HG02885 (cell line): Measurements from ENCODE around the gene METRN.
"Not testable (repeated sequence)": the region's sequence is repeated elsewhere in the genome, so short reads cannot be mapped to it uniquely, and the experiment has no call there.

Source experiments
- ATAC-seq: cut with Tn5 transposase; IDR thresholded peaks from one replicate; pipeline ENCODE4 v1.9.1; 2021; ENCODE audit warnings: mild to moderate bottlenecking; ENCODE audit not compliant: unreplicated experiment, poor library complexity

Gene METRN

GRCh38 chr16:707062-707538, 7.8 kb upstream of the METRN start:
- no peak for ATAC-seq

GRCh38 chr16:708019-708418, 6.9 kb upstream of the METRN start:
- no peak for ATAC-seq

DNA sequence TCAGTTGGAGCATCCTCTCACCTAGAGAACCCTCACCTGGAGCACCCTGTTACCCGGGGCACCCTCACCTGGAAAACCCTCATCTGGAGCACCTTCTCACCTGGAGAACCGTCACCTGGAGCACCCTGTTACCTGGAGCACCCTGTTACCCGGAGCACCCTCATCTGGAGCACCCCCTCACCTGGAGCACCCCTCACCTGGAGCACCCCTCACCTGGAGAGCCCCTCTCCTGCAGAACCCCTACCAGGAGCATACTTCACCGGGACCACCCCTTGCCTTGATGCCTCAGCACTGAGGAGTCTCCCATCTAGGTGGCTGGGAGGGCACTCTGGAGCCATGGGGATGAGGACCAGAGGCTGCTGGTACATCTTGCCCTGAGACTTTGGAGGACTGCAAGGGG, 6.0 kb upstream of the METRN start:
- ATAC-seq, result no peak

GRCh38 chr16:709566-710499, 5.1 kb upstream of the METRN start:
- no peak for ATAC-seq

GRCh38 chr16:710500-711075, 4.3 kb upstream of the METRN start:
- ATAC-seq, result no peak

DNA sequence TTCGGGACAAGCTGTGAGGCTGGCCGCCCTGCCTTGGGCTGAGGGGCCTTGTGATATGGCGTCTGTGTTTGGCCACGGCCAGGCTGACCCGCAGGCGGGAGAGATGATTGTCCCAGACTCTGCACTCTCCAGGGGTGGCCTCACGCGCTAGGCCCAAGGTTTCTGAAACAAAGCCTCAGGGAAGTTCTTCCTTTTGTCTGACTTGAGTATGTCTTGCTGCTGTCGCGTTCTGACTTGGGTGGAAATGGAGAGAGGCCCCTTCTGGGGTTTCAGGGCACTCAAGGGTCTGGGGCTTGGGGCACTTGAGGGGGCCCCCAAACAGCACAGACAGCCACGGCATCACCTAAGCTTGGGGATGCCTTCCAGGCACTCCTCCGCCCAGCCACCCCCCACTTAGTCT, 3.8 kb upstream of the METRN start:
- ATAC-seq, result no peak

DNA sequence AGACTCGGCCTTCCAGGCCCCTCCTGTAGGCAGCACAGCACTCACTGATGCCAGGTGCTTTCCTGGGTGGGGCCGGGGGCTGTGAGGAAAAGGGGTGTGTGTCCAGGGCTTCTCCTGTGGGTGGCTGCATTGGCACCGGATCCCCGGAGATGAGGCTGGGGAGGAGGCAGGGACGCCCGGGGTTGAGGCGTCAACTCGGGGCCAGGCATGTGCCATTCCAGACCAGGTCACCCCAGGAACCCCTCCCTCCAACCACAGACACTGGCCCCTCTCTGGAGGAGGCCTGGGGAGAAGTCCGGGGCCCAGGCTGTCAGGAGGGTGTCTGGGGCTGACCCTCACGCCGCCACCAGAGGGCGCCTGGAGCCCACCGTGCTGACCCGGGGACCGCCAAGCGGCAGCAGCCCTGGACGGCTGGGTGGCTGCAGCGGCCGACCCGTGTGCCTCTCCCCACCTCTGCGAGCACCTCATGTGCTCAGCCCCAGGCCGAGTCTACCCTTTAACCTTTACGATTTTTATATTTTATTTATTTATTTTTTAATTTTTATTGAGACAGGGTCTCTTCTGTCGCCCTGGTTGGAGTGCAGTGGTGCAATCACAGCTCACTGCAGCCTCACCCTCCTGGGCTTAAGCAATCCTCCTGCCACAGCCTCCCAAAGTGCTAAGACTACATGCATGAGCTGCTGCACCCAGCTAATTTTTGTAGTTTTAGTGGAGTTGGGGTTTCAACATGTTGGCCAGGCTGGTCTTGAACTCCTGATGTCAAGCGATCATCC, 3.2 kb upstream of the METRN start:
- ATAC-seq, result no peak

GRCh38 chr16:712740-713250, 2.1 kb upstream of the METRN start:
- not testable (repeated sequence) for ATAC-seq

DNA sequence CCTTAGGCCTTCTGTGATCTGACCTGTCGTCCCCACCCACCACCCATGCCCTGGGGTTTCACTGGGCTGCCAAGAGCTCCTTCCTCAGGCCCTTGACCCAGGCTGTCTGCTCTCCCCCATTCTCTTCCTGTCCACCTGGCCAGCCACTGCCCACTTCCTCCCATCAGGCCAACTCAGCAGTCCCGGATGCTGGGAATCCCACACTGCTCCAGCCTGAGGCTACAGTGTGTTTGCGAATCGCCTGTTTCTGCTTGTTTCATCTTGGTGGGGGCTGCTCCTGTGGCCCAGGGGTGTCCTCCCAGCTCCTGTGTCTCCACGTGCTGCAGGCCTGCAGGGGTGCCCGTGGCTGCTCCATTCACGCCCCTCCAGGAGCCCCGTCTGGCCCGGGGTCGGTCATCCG, 839 bp upstream of the METRN start:
- no peak for ATAC-seq

- peak; percentile 14 for ATAC-seq
Measured at GRCh38 chr16:715477-716199, 720 bp downstream of the METRN start.

DNA sequence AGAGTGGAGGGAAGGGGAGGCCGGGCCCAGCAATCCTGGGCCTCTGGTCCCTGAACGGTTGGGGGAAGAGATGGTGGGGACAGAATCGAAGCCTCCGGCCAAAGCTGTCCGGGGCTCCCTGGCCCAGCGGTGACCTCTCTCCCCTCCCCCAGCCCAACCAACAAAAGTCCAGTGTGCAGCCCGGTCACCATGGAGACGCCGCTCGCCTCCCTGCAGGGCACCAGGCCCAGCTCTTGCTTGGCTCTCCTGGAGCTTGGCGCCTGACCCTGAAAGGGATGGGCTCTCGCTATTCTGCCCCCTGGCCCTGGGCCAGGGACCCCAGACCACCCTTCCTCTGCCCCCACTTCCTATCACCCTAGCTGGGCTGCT, 1.3 kb downstream of the METRN start:
- no peak for ATAC-seq

DNA sequence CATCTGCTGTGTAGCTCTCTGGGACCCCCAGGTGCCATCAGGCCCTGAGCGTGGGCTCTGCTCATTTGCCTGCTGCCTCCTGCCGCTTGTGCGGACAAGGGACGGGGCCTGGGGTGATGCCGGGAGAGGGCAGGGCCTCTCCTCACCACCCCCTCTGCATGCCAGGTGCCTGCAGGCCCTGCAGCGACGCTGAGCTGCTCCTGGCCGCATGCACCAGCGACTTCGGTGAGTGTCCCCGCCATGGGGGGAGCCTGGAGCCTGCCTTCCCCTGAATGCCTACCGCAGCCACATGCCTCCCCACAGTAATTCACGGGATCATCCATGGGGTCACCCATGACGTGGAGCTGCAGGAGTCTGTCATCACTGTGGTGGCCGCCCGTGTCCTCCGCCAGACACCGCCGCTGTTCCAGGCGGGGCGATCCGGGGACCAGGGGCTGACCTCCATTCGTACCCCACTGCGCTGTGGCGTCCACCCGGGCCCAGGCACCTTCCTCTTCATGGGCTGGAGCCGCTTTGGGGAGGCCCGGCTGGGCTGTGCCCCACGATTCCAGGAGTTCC, 1.9 kb downstream of the METRN start:
- no peak for ATAC-seq

DNA sequence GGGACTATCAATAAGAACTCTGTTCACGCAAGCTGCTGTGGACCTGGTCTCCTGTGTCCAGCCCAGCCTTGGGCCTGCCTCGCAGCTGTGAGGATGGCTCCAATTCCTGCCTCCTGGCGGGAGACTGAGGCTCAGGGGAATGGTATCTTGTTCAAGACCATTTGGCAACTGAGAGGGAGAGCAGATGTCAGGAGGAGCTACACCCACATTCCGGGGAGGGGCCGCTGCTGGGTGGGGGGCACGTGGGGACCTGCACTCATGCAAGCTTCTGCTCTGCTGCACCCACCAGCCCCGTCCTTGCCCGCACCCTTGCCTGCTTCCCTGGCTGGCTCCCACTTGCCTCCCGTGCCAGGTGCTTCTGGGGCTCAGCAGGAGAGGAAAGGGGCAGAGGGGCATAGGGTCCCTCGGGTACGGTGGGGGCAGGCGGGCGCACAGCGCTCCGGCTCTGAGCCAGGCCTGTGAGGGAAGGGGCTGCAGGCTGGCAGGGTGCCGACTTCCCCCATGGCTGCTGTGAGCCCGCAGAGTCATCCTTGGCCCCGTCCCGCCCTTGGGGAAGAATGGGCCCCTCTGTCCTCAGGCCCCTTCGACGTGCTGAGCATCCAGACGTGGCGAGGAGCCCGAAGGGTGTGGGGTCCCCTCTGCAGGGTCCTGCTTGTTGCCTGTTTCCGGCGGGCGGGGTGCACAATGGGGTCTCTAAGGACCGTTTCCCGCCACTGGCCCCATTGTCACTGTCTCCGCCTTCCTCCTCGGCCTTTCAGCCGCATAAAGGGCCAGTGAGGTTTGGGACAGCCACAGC, 2.7 kb downstream of the METRN start:
- ATAC-seq, result no peak

DNA sequence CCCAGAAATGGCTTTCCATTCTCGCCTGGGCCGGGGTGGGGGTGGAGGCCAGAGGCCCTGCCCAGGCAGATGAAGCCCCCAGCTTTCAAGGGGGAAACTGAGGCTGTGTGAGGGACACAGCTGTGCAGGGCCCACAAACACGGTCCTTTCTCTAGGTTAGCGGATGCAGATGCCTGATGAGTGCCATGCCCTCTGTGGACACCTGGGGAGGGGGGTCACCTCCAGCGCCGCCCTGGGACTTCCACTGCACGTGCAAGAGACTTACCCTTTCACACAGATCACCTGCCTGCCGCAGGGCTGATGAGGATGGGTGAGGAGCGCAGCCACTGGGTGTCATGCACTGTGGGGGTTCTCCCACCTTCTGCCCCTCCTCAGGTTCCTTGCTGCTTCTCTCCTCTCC, 3.5 kb downstream of the METRN start:
- ATAC-seq, result no peak

DNA sequence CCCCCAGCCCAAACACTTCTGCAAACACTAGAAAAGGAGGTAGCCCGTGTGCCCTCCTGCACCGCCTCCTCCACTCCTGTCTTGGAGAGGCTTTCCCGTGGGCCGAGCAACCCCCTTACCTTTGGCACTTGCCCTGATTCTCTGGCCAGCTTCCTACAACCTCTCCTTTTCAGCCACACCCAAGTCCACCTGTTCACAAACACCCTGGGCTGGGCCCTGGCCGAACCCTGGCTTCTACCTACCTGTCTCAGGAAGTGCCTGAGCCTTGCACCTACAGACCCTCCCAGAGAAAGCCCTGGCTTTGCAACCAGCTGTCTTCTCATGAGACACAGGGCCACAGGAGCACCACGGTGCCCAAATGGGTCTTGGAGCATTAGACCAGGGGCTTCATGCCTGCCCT, 4.0 kb downstream of the METRN start:
- no peak for ATAC-seq

GRCh38 chr16:719815-720446, 5.0 kb downstream of the METRN start:
- no peak for ATAC-seq

- peak; percentile 15 for ATAC-seq
Measured at GRCh38 chr16:720447-720989, 5.6 kb downstream of the METRN start.

- ATAC-seq, result peak; percentile 71
Measured at GRCh38 chr16:720990-721764, 6.3 kb downstream of the METRN start, which contains the start of gene ANTKMT. TSS of gene ANTKMT (plus strand) at chr16:721146. CDS start at chr16:721275, 129 bp downstream.
